ENCODE results near the gene FAM171A1. TPM values are rescaled to one million over a fixed set of nuclear protein-coding genes. Genes with fewer than 3 reads are reported as not detected.

Gene FAM171A1
- total and polyA plus RNA-seq, 2 donors (not counting 3 experiments of a cell fraction or from before 2014, with no cell fraction given) = 56.3 to 75.8 TPM

- no peak overlapping the region for H3K27ac ChIP-seq (ENCODE audit: insufficient read depth, low read depth, low read length)
- H3K9me1 ChIP-seq (replicated peaks; ENCODE audit: control insufficient read depth, extremely low read depth, insufficient read depth, low read length) = no peaks in the 10 kb centered on the region
- ChIA-PET CTCF (interaction anchor here (0.7 to 4.9 kb wide), 4 partner anchors 8 to 29 kb away, joined by 3 to 19 read pairs (median 4); no protein-coding TSS in a partner anchor), POLR2A (no interaction called here)
- TF ChIP-seq POLR2AphosphoS5 (IDR thresholded peaks at IDR 0.05; ENCODE audit: insufficient read depth, low read depth, low read length) = no peak
- no peak for TF ChIP-seq GATA2 (IDR thresholded peaks at IDR 0.05; ENCODE audit: insufficient read depth, insufficient read length, low read depth, low read length)
- no peak overlapping the region for H3K9ac ChIP-seq (replicated peaks; ENCODE audit: extremely low read depth, insufficient read depth, low read length)
- H3K4me2 ChIP-seq (ENCODE audit: insufficient read depth, low read length) = no peak overlapping the region
- H4K20me1 ChIP-seq (replicated peaks; ENCODE audit: control insufficient read depth, extremely low read depth, insufficient read depth, low read length) = no peaks in the 10 kb centered on the region
- BruUV-seq (replicated peaks) = no TSS peak
- dilution Hi-C loops (cut with MboI; ENCODE audit: extremely low pct_ligation_motif_present, low sequenced_read_pairs) (no loop called here), intact Hi-C loops (cut with micrococcal nuclease) (no loop called here)
- H3K4me1 ChIP-seq (ENCODE audit: control insufficient read depth, extremely low read depth, insufficient read depth, low read length) = peaks cover 36% of the 10 kb centered on the region
- no peaks in the 10 kb centered on the region for H3K36me3 ChIP-seq (ENCODE audit: control insufficient read depth in 2 of 2, extremely low read depth in 1 of 2, insufficient read depth in 2 of 2, low read length in 2 of 2)
- H3K9me3 ChIP-seq (replicated peaks; ENCODE audit: control insufficient read depth, insufficient read depth, low read length) = no peaks in the 10 kb centered on the region
- H3K27me3 ChIP-seq (ENCODE audit: control insufficient read depth in 2 of 2, insufficient read depth in 2 of 2, low read length in 2 of 2) = no peaks in the 10 kb centered on the region
- H3K4me3 ChIP-seq (replicated peaks in 1 of 3; ENCODE audit: insufficient read depth in 1 of 3, low read depth in 1 of 3, low read length in 3 of 3) = no peak overlapping the region
- H3K79me2 ChIP-seq (ENCODE audit: control insufficient read depth, insufficient read depth, low read length) = no peaks in the 10 kb centered on the region
- H2AFZ ChIP-seq (ENCODE audit: low read depth, low read length) = no peak overlapping the region
- no peak for DNase-seq (ENCODE audit: low read depth, low spot score)
- no peak for FAIRE-seq
These were observed 119.2 kb downstream of the FAM171A1 start for GRCh38 chr10:15251791-15252380.

GRCh38 chr10:15245530-15245929 is 125.6 kb downstream of the FAM171A1 start:
- no peaks in the 10 kb centered on the region for H4K20me1 ChIP-seq (replicated peaks; ENCODE audit: control insufficient read depth, extremely low read depth, insufficient read depth, low read length)
- intact Hi-C loops (cut with micrococcal nuclease) = loop anchor here (5.0 kb wide), 1 partner anchor 43 kb away; no protein-coding TSS in a partner anchor
- no peaks in the 10 kb centered on the region for H3K27me3 ChIP-seq (ENCODE audit: control insufficient read depth in 2 of 2, insufficient read depth in 2 of 2, low read length in 2 of 2)
- peak; percentile 24 to 36 for TF ChIP-seq CTCF (IDR thresholded peaks at IDR 0.05; ENCODE audit: extremely low read depth in 1 of 2, insufficient read depth in 1 of 2, low read depth in 1 of 2, low read length in 2 of 2)
- TF ChIP-seq EZH2 (IDR thresholded peaks at IDR 0.05; ENCODE audit: borderline replicate concordance, low read depth, low read length, severe bottlenecking) = no peak
- DNase-seq (ENCODE audit: low read depth, low spot score) (peak; percentile 34), FAIRE-seq (no peak)
- no peak overlapping the region for H2AFZ ChIP-seq (ENCODE audit: low read depth, low read length)
- peaks cover 14% of the 10 kb centered on the region for H3K4me1 ChIP-seq (ENCODE audit: control insufficient read depth, extremely low read depth, insufficient read depth, low read length)
- no peak overlapping the region for H3K4me3 ChIP-seq (replicated peaks in 1 of 3; ENCODE audit: insufficient read depth in 1 of 3, low read depth in 1 of 3, low read length in 3 of 3)
- POLR2A ChIA-PET = no interaction called here
- H3K4me2 ChIP-seq (ENCODE audit: insufficient read depth, low read length) = no peak overlapping the region
- peaks cover 2% of the 10 kb centered on the region for H3K79me2 ChIP-seq (ENCODE audit: control insufficient read depth, insufficient read depth, low read length)
- BruUV-seq (replicated peaks) = no TSS peak
- H3K9ac ChIP-seq (replicated peaks; ENCODE audit: extremely low read depth, insufficient read depth, low read length) = no peak overlapping the region
- no peaks in the 10 kb centered on the region for H3K9me3 ChIP-seq (replicated peaks; ENCODE audit: control insufficient read depth, insufficient read depth, low read length)
- dilution Hi-C loops (cut with MboI; ENCODE audit: extremely low pct_ligation_motif_present, low sequenced_read_pairs) = no loop called here
- H3K36me3 ChIP-seq (ENCODE audit: control insufficient read depth in 2 of 2, extremely low read depth in 1 of 2, insufficient read depth in 2 of 2, low read length in 2 of 2) = peaks cover 0 to 1% of the 10 kb centered on the region in 2 experiments
- no peak overlapping the region for H3K27ac ChIP-seq (ENCODE audit: insufficient read depth, low read depth, low read length)
- H3K9me1 ChIP-seq (replicated peaks; ENCODE audit: control insufficient read depth, extremely low read depth, insufficient read depth, low read length) = no peaks in the 10 kb centered on the region
- CTCF ChIA-PET = no interaction called here

All from endothelial cell of umbilical vein (primary cell).